ENCODE results near the gene JARID2.

JARID2 gene

DNA sequence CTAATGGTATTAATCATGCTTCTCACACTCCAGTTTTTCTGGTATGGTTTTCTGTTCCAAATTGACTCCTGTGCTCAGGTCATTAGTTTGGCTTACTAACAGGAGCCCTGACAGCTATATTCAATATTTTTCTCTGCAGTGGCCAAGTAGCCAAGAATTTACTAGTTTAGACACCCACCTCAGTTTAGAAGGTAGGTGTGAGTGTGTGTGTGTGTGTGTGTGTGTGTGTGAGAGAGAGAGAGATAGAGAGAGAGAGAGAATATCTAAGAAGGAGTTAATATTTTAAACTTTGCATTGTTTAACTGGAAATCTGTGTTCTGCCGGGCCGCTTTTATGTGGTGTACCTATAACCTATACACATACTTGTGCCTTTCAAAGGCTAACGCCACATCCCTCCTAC is 18.5 kb downstream of the JARID2 start:
- DNase-seq (ENCODE audit: low read depth, low spot score) = no peak

DNA sequence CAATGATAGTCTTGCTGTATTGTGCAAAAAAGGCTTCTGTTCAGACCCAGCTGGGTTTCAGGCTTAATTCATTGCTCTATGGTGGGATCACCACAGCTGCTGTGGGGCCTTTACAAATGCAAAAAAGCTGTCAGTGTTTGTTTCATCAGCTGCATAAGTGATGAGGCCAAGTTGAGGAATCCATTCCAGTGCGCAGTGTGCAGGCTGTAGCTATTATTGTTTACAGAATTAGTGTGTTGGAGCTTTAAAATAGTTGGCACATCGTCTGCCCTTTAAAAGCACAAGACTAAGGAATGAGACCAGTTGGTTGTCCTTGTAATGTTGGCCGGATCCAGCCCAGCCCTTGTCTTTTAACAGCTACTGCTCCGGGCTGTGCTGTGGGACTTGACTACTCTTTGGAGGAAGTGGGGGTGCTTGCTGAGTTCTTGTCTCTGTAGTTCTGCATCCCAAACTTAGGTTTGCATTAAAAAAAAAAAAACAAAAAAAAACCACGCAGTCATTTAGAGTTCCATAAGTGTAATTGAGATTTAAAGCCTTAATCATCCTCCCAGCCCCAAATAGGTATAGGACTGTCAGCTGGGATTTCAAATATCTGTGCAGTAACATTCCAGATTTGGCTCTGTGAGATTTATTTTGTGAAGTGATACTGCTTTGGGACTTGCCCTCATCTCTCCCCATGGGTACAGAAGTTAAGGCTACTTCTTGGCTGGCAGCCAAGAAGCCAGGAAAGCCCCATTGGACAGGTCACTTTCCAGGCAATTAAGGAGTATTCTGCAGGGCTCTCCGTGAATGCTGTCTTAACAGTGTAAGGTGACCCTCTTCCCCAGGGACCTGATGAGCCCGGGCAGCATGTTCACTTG is 19.3 kb downstream of the JARID2 start:
- no peak for DNase-seq (ENCODE audit: low read depth, low spot score)

DNA sequence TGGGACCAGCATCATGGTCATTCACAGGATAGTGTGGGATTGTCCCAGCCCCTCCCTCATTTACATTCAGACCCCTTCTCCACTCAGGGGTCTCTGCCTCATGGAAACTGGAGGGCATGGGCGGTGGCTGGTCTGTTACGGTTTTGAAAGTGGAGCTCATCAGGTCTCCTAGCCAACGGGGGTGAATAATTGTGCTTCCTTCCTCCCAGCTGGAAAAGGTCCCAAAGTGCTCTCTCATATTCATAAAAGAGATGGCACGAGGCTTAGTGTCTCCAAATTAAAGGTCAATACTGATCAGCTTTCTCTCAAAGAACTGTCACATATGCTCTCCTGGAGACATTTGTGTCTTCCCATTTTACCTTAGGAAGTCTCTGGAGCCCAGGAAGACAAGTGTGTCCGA is 19.9 kb downstream of the JARID2 start:
- no peak for DNase-seq (ENCODE audit: low read depth, low spot score)

DNA sequence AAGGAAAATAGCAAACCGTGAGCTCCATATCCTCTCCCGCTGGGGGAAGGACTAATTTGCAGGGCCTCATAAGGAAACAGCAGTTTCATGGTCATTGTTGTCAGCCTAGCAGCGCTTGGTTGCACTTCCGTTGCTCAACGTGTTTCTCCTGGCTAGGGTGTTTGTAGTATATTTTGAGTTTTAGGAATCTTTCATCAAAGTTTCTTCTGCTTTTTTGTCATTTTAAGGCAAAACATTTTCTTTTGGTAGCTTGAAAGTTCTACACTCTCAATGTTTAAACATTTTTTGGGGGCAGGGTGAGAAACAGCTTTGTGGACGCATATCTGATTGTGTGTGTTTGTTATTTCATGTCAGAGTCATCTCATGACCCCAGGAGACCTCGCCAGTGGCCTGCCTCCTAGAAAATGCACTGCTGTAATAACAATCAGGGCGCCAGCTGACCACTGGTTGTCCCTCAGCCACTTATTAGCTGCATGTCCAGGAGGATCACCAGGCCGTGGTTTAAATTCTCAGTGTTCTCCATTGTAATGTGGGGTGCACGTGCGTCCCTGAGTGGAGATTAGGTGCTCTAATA is 20.6 kb downstream of the JARID2 start:
- no peak for DNase-seq (ENCODE audit: low read depth, low spot score)

DNA sequence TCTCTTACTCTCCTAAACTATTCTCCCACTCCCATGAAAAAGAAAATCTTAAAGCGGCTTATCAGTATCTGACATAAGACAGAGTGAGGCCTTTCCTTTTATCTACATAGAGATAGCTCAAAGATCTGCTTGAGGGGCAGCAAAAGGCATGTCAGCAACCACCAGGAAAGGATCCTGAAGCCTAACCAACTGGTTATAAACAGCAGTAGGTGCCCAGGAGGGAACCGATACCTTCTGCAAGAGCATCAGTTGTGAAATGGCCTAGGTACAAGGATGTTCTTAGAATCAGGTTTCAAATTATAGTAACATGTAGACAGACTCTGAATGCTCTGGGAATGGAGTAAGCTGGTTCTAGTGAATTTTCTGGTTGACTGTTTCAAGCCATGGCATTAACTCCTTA is 21.4 kb downstream of the JARID2 start:
- DNase-seq (ENCODE audit: low read depth, low spot score) = no peak

DNA sequence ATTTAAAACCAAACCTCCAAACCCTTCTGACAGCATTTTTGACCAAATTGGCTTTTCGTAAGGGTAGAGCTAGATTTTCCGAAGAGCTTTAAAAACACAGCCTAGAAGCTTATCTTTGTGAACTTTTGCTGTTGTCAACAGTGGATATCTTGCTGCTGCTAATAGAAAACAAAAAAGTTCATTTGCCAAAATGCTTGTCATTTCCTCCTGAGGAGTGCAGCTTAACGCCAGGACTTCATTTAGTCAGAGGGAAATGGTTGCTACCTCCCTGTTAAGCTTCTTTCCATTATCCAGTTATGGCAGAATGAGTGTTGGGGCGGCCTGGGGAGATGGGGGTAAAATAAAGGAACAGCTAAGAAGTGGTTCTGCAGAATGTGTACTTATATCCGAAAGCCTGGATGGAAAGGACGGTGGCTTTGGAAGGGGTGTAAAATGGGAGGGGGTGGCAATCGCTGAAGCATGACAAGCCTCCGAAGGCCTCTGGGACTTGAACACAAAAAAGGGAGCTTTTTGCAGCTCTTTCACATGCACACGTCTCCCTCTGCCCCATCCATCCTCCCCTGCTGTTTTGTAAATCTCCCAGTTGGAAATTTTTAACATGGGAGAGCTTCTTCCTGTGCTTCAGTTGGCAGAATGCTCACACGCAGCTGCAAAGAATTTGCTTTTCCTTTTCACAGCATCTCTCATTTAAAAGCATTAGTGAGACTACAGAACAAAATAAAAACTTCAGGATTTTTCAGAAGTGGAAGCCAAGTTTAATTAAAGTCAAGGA is 22.5 kb downstream of the JARID2 start:
- DNase-seq (ENCODE audit: low read depth, low spot score) = peak; percentile 89

DNA sequence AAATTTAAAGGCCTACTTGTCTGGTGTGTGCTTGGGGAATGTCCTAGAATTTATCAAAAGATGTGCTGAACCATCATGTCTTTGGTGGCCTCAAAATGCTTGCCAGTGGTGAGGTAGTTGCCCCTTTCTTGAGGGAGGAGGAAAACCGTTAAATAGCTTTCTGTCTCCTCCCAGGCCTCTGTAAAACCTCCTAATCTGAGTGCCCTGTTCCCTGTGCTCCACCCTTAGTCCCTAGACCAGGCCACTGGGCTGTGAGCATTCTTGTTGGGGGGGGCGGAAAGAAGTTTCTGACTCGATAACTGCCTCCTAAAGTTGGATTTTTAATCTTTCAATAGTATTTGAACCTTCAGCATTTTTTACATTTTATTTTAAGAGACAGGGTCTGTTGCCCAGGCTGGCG is 23.1 kb downstream of the JARID2 start:
- DNase-seq (ENCODE audit: low read depth, low spot score) = no peak

DNA sequence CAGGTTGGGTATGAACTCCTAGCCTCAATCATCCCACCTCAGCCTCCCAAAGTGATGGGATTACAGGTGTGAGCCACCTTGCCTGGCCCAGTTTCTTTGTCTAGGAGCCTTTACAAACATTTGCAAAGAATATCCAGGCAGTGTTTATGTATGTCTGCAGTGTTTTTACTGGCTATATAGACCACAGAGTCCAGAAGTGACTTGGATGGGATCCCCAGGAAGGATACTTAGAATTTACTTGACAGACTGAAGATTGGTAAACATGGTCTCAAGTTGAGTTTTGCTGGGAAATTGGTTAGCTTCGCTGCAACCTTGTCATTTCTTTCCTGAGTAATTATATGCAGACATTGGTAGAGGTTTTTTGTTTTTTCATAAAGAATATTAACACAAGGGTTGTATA is 23.8 kb downstream of the JARID2 start:
- DNase-seq (ENCODE audit: low read depth, low spot score) = no peak

DNA sequence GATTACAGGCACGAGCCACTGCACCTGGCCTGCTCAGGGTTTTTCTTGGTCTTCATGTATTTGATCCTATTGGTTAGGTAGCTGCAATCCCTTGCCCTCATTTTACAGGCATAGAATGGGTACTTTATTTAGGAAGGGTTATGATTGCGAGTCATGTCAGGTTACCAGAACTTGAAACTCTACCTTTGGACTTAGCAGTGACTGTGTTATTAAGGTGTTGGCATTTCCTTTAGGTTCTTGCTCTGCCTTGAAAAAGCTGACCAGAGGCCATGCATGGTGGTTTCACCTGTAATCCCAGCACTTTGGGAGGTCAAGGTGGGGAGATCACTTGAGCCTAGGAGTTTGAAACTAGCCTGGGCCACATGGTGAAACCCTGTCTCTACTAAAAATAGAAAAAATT is 24.5 kb downstream of the JARID2 start:
- DNase-seq (ENCODE audit: low read depth, low spot score) = no peak

DNA sequence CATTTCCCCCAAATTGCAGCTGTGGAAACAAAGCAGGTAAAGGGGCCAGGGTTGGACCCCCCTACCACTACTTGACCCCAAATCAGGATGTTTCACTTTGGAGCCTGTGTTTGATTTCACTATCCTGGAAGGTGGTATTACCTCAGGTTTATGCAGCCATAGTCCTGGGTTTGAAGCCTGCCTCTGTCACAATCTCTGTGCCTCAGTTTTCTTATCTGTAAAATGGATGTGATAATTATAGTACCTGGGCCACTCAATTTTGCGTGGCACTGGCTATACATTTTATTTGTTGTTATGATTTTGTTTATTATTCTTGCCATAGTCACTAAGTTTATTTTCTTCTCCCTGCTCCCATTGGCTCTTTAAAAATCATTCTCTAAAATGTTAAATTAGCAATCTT is 26.7 kb downstream of the JARID2 start:
- no peak for DNase-seq (ENCODE audit: low read depth, low spot score)

DNA sequence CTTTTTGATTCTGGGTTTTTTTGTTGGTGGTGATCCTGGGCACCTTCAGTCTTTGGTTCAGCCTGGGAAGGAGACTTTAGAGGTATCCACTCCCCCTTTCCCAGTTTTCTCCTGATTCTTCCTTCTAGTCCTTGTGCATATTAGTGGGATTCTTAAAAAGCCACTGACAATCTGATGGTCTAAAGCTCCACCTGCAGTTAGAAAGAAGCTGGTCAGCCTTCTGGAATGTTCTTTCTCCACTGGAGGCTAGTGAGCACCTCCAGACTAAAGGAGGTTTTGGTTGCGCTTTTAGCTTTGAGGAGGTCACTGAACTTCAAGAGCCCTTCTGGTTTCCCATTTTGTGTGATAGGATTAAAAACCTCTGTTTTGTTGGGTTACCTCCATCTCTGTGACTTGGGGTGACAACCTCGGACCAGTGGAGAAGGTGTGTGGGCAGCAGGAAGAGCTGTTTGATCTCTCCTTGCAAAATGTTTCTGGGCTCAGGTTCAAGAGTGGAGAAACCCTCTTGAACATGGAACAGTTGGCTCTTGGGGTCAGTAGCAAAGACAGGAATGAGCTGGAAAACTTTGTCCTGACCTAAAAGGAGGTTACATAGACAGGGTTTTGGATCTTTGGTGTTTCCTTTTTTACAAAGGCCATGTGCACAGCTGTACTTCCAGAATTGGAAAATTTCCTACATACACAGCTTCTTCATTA is 29.0 kb downstream of the JARID2 start:
- no peak for DNase-seq (ENCODE audit: low read depth, low spot score)

DNA sequence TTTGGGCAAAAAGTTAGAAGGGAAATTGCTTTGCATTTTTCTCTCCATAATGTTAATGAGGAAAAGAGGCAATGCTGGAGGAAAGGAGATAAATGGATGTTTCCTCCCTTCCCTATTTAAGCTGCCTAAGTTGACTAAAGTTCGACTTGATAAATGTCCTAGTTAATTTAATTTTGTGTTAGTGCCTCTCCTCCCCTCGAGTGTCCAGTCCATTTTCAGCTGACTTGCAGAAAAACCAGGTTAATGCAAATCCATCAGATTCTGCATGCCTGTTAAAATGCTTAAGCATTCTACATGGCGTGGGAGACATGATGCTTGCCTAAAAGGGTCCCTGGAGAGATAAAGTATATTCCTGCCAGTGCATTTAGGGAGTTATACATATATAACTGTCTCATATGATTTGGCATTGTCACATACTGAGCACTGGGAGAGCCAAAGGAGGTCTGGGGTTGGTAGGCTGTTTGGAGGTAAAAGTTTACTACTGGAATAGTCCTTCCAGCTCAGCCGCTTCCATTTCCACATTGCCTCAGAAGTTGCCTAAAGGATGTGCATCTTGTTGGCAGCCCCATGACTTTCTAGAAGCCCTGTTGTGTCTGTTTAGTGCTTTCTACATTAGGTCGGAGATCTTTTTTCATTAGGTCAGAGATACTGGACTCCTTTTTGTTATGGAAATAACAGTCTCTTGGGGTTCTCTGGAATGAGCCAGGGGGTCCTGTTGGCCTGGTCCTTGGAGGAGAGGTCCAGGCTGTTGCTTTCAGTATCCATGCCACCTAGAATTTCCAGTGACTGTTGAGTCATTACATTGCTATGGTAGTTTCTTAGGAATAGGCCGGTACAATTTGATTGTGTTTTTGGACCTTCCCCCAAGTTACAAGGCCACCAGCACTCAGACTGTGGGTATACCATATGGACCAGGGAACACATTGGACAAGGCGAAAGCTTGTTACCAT is 30.4 kb downstream of the JARID2 start:
- DNase-seq (ENCODE audit: low read depth, low spot score) = no peak

DNA sequence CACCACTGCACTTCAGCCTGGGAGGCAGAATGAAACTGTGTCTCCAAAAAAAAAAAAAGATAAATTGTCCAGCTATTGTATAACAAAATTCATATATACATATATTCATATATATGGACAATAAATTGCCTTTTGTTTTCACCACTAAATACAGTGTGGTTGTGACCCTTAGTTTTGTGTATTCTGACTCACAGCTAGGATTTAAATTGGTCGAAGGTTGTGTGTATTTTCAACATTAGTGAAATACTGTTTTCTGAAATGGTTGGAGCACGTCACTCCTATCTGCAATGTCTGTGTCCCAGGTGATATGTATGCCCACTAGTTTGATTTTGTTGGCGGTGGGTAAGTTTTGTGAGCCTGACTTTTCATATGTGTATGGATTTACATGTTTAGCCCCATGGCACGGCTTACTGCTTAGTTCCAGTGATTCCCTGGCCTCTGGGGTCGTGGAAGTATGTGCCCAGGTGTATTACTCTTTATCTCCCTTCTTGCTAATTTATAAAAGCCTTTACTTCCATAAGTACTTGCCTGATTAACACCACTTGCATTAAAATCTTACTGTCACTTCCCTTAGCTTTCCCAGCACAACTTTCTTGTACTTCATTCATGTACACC is 33.3 kb downstream of the JARID2 start:
- no peak for DNase-seq (ENCODE audit: low read depth, low spot score)

DNA sequence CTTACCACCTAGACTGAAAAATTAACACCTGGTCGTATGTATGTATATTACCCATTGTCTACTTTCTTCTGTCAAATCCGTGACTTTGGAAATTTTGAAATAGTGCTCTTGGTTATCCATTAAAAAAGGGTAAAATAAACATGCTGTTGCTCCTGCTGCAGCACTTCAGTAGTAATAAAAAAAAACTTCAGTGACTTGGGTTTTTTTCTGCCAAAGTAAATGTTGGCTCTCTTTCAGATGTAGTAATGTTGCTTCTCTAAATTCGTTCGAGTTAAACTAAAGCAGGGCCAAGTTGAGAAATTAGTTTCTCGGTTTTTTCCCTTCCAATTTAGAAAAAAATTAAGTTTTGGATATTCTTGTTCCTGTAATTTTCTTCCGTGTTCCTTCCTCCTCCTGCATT is 34.2 kb downstream of the JARID2 start:
- no peak for DNase-seq (ENCODE audit: low read depth, low spot score)

DNA sequence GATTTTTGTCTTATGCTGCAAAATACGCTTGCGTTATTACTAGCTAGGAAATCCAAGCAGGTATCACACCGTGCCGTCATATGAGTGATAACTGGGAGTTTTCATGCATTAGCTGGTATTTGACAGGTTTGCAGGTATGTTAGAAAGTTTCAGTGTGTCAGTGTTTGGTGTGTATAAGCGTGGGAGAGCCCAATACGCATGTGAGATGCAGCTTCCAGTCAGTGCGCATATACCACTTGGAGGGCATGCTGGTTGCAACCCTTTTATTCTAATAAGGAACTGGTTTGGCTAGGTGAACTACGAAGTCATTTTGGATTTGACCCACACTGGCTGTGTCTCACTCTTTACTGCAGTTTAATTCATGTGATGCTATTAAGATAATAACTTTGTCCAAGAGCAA is 35.1 kb downstream of the JARID2 start:
- DNase-seq (ENCODE audit: low read depth, low spot score) = no peak

DNA sequence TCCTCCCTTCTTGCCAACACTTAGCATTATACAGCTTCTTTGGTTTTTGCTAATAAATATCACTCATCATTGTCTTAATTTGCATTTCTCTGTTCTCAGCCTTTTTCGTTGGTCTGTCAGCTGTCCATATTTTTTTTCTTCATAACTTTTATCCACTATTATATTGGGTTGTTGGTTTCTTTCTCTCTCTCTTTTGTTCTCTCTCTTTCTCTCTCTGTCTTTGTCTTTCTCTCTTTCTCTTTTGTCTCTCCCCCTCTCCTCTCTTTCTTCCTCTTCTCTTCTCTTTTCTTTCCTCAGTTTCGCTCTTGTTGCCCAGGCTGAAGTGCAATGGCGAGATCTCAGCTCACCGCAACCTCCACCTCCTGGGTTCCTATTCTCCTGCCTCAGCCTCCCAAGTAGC is 36.5 kb downstream of the JARID2 start:
- DNase-seq (ENCODE audit: low read depth, low spot score) = no peak

DNA sequence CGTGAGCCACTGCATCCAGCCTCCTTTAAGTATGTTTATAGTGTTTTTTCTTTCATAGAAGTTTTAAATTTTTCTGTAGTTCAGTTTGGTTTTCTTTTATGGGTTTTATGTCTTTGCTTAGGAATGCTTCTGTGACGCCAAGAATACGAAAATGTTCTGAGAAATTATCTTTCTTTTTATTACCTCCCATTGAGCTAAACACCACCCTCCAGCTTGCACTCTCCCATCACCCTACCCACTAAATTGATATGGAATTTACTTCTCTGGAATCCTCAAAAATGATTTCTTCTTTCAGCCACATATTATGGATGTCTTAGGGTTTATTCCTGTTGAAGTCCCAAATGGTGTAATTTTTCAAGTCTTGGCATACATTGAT is 38.1 kb downstream of the JARID2 start:
- DNase-seq (ENCODE audit: low read depth, low spot score) = no peak

DNA sequence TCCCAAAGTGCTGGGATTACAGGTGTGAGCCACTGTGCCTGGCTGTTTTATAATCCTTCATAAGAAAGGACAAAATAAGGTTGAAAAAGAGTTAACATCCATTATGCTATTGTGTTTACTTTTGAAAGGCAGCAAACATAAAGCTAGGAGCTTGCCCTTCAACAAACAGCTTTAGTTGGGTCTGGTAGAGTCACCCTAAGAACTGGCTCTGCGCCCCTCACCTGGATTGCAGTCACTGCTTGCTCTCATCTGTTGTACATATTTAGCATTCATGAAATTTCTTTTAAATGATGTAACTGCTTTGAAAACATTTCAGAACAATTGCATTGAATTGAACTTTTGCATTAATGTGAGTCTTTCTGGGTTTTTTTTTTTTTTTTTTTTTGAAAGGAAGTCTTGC is 38.9 kb downstream of the JARID2 start:
- DNase-seq (ENCODE audit: low read depth, low spot score) = no peak

DNA sequence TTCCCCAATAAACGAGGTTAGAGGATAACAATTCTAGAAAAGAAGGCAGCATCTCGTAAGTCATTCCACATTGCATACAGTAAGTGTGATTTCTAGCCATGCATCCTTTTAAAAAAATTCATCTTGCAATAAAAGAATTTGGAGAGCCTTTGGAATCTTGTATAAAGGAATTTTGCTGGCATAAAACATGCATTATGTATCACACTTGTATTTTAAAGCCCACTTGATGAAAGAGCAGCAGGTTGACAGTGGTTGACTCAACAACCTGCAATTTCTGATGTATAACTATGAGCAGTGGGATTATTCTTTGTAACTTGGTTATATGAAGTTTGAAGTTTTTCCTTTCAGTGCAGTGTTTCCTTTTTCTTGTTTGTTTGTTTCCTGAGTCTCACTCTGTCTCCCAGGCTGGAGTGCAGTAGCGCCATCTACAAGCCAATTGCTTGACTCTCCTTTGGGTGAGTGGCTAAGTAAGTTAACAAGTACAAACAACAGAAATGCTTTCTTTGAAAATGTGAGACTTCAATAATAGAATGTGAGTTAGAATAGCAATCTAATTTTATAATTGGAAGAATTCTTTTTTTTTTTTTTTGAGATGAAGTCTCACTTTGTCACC is 39.9 kb downstream of the JARID2 start:
- DNase-seq (ENCODE audit: low read depth, low spot score) = no peak

DNA sequence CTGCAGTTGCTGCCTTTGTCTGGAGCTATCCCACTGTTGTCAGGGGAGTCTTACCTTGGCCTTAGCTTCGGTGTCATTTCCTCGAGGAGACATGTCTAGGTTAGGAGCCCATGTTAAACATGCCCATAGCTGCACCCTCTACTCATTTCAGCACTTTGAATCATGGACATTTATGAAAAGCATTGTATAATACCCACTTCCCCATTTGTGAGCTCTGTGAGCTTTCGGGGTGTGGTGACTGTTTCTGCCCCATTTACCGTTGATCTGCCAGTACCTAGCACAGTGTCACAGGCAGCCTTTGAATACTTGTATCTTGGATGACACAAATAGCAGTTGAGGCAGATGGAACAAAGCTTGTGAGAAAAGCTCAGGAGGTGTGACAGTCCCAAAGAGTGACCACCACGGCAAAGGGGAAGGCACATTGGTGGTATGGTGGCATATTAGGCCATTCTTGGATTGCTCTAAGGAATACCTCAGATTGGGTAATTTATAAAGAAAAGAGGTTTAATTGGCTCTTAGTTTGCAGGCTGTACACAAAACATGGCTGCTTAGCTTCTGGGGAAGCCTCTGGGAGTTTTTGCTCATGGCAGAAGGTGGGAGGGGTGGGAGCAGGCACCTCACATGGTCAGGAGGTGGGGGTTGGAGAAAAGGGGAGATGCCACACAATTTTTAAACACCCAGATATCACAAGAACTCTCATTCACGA is 42.0 kb downstream of the JARID2 start:
- no peak for DNase-seq (ENCODE audit: low read depth, low spot score)
